ENCODE measurements around the gene GNAZ.

DNA sequence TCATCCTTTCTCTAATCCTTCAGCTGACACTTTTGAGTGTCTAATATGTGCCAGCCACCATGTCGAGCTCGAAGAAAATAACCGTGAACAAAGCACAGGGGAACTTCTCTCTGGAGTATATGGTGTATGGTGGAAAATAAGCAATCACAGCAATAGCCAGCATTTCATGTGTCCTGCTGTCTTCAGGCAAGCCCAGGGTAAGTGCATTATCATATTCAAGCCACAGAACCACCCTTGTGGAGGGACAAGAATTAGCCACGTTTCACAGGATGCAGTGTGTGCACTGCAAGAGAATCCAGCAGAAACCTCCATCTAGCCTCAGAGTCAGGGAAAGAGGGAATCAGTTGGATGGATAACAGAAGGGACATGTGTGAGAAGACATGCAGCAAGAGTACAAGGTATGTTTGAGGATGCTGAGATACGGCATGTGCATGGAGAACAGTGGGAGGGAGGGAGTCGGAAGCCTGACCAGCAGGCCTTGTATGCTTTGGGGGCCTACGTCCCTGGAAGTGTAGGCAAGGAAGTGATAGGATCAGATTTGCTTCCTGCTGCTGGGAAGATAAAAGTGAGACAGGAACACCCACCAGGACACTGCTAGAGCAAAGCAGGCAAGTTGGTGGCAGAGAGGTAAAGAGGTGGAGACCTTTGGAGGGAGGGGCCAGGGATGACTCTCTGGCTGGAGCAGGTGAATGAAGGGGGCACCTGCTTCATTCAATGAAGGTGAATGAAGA lies 14.7 kb upstream of the GNAZ start:
- TF ChIP-seq, protein P1, sequence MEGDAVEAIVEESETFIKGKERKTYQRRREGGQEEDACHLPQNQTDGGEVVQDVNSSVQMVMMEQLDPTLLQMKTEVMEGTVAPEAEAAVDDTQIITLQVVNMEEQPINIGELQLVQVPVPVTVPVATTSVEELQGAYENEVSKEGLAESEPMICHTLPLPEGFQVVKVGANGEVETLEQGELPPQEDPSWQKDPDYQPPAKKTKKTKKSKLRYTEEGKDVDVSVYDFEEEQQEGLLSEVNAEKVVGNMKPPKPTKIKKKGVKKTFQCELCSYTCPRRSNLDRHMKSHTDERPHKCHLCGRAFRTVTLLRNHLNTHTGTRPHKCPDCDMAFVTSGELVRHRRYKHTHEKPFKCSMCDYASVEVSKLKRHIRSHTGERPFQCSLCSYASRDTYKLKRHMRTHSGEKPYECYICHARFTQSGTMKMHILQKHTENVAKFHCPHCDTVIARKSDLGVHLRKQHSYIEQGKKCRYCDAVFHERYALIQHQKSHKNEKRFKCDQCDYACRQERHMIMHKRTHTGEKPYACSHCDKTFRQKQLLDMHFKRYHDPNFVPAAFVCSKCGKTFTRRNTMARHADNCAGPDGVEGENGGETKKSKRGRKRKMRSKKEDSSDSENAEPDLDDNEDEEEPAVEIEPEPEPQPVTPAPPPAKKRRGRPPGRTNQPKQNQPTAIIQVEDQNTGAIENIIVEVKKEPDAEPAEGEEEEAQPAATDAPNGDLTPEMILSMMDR (IDR thresholded peaks at IDR 0.05), result no peak
- no peak for TF ChIP-seq POLR2A (IDR thresholded peaks at IDR 0.05)
- no peak for TF ChIP-seq EP300 (IDR thresholded peaks at IDR 0.05)

Data from gastroesophageal sphincter (tissue), 3 donors.